ENCODE results near the gene FOSL2.
A peak's percentile ranks its signal among the peaks of the same experiment; 100 is the strongest.

Gene FOSL2

GRCh38 chr2:28375236-28375635 is 17.4 kb upstream of the FOSL2 start:
- no peak for DNase-seq (ENCODE audit: low spot score)

GRCh38 chr2:28375742-28376631 is 16.7 kb upstream of the FOSL2 start:
- DNase-seq (ENCODE audit: low spot score), result no peak

- DNase-seq (ENCODE audit: low spot score), result no peak
These were observed 15.4 kb upstream of the FOSL2 start for GRCh38 chr2:28377195-28377816.

- no peak for DNase-seq (ENCODE audit: low spot score)
These were observed 14.5 kb upstream of the FOSL2 start for GRCh38 chr2:28377984-28378678.

GRCh38 chr2:28378679-28379584 is 13.7 kb upstream of the FOSL2 start:
- DNase-seq (ENCODE audit: low spot score), result no peak

- DNase-seq (ENCODE audit: low spot score), result no peak
These were observed 12.4 kb upstream of the FOSL2 start for GRCh38 chr2:28380219-28380618.

GRCh38 chr2:28381225-28382180 is 11.2 kb upstream of the FOSL2 start:
- no peak for DNase-seq (ENCODE audit: low spot score)

GRCh38 chr2:28382755-28383154 is 9.9 kb upstream of the FOSL2 start:
- no peak for DNase-seq (ENCODE audit: low spot score)

- DNase-seq (ENCODE audit: low spot score), result no peak
These were observed 5.3 kb upstream of the FOSL2 start for GRCh38 chr2:28387082-28387960.

- no peak for DNase-seq (ENCODE audit: low spot score)
These were observed 3.0 kb upstream of the FOSL2 start for GRCh38 chr2:28389399-28390240.

GRCh38 chr2:28390241-28390745 is 2.4 kb upstream of the FOSL2 start:
- peak; percentile 70 for DNase-seq (ENCODE audit: low spot score)

- DNase-seq (ENCODE audit: low spot score), result peak; percentile 37
These were observed 1.7 kb upstream of the FOSL2 start for GRCh38 chr2:28390746-28391563.

- peak; percentile 76 for DNase-seq (ENCODE audit: low spot score)
These were observed 928 bp upstream of the FOSL2 start for GRCh38 chr2:28391564-28392296.

- DNase-seq (ENCODE audit: low spot score), result no peak
These were observed 617 bp downstream of the FOSL2 start for GRCh38 chr2:28393114-28393836.

- no peak for DNase-seq (ENCODE audit: low spot score)
These were observed 1.7 kb downstream of the FOSL2 start for GRCh38 chr2:28394331-28394877.

- no peak for DNase-seq (ENCODE audit: low spot score)
These were observed 2.3 kb downstream of the FOSL2 start for GRCh38 chr2:28394997-28395333.
